ENCODE measurements around the gene RFXANK.

GRCh38 chr19:19215792-19216191 is 23.7 kb downstream of the RFXANK start:
- TF ChIP-seq ZNF384 (IDR thresholded peaks at IDR 0.05) (no peak), SP1 (IDR thresholded peaks at IDR 0.05) (no peak), FOXK2 (IDR thresholded peaks at IDR 0.05) (no peak), FOXM1 (IDR thresholded peaks at IDR 0.05; ENCODE audit: borderline replicate concordance) (no peak), SUZ12 (IDR thresholded peaks at IDR 0.05) (no peak)
